AG04450 (cell line): ENCODE data around the gene LHCGR. TPM values are rescaled to one million over a fixed set of nuclear protein-coding genes. Genes with fewer than 3 reads are reported as not detected.

Source experiments
- CTCF ChIA-PET: fragments of 300-600, 350-600 bp; formaldehyde crosslinking; extraction: SDS; loops from one replicate; lab custom pipeline; 2022; ENCODE audit warnings: antibody characterized with exemption, inconsistent platforms; lab: Charles Lee
- POLR2A ChIA-PET: fragments of 350-600 bp; formaldehyde crosslinking; extraction: SDS; loops from one replicate; lab custom pipeline; 2021; ENCODE audit warnings: antibody characterized with exemption, inconsistent platforms; lab: Yijun Ruan, JAX
- DNase-seq: peaks from one replicate; pipeline ENCODE4 v3.0.0-alpha.2; 2011; ENCODE audit warnings: low read depth, low spot score
- H3K27ac ChIP-seq: one replicate; pipeline ENCODE4 v1.5.1; 2012; ENCODE audit warnings: low read depth, low read length, control low read depth
- H3K27me3 ChIP-seq: one replicate; pipeline ENCODE4 v1.6.0; 2012; ENCODE audit warnings: low read length; ENCODE audit not compliant: control insufficient read depth, insufficient read depth
- H3K4me3 ChIP-seq: 2 replicates; pipeline ENCODE4 v1.5.1; 2011; ENCODE audit warnings: mild to moderate bottlenecking, low read depth, low read length, control low read depth
- H3K9me3 ChIP-seq: 2 replicates; pipeline ENCODE4 v1.5.1; 2012; ENCODE audit warnings: low read length; ENCODE audit not compliant: control insufficient read depth, insufficient read depth
- CTCF ChIP-seq: IDR thresholded peaks from 2 replicates; pipeline ENCODE4 v1.5.1; 2011; ENCODE audit warnings: low read depth, low read length, control low read depth, inconsistent platforms
- polyA plus RNA-seq: library from polyadenylated mRNA; depleted of rRNA; stranded (reverse); fragments of >200 nt; gene quantifications from 2 replicates; pipeline ENCODE4 v1.2.3, GENCODE V29; 2011

Gene LHCGR
- polyA plus RNA-seq, 1 experiment: 3.8 TPM

DNA sequence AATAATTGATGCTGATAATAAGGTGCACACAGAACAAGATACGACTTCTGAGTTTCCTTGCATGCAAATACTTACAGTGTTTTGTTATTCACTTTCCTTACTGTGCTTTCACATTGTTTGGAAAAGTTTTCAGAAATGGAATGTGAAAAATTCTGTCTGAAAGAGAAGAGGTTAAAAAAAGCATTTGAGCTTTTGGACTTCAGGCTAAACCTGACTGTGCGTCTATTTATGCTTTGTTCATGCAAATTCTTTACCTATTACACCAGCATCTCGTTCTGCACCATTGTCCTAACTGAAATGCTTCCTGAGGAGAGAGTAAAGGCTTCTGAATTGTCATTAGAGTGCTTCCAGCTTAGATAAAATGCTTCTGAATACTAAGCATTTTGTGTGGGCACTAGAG lies 61.4 kb downstream of the LHCGR start:
- Histone ChIP-seq H3K27me3 (no peaks in the 10 kb centered on the region), H3K9me3 (no peaks in the 10 kb centered on the region), H3K4me3 (no peak overlapping the region), H3K27ac (no peak overlapping the region)
- ChIA-PET CTCF (no interaction called here), POLR2A (interaction anchor here (0.5 to 1.7 kb wide), 2 partner anchors 21 to 39 kb away, joined by 3 to 5 read pairs; no protein-coding TSS in a partner anchor)
- DNase-seq: no peak
- no peak for TF ChIP-seq CTCF

- DNase-seq: no peak
- no peak overlapping the region for H3K4me3 ChIP-seq
- H3K9me3 ChIP-seq: no peaks in the 10 kb centered on the region
- POLR2A ChIA-PET: interaction anchor here (0.5 to 1.7 kb wide), 2 partner anchors 22 to 39 kb away, joined by 3 to 5 read pairs; no protein-coding TSS in a partner anchor
- no peak for TF ChIP-seq CTCF
- CTCF ChIA-PET: no interaction called here
- H3K27ac ChIP-seq: peak overlapping the region; percentile 33
- H3K27me3 ChIP-seq: no peaks in the 10 kb centered on the region
Measured at GRCh38 chr2:48693645-48694044, 61.9 kb downstream of the LHCGR start.

DNA sequence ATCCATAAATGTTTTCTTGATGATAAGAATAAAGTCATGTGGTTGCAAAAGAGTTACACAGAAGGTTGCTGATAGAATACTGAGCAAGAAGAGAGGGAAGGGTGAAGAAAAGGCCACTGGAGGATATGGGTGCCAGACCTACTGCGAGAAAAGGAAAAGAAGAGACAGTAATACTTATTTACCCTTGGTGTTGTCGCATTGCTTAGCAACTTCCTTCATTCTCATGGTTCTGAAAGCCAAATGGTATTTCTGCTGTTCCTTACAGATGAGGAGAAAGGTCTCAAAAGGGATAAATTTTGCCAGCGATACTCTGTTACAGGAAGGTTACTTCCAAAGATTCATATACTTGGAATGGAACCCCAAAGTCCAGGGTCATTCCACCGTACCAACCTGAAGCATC lies 62.5 kb downstream of the LHCGR start:
- ChIA-PET POLR2A (interaction anchor here (1.7 kb wide), 1 partner anchor 22 kb away, joined by 5 read pairs; no protein-coding TSS in a partner anchor), CTCF (no interaction called here)
- DNase-seq: no peak
- TF ChIP-seq CTCF: no peak
- H3K9me3 ChIP-seq: no peaks in the 10 kb centered on the region
- H3K27me3 ChIP-seq: no peaks in the 10 kb centered on the region
- H3K27ac ChIP-seq: peak overlapping the region; percentile 33
- no peak overlapping the region for H3K4me3 ChIP-seq

DNA sequence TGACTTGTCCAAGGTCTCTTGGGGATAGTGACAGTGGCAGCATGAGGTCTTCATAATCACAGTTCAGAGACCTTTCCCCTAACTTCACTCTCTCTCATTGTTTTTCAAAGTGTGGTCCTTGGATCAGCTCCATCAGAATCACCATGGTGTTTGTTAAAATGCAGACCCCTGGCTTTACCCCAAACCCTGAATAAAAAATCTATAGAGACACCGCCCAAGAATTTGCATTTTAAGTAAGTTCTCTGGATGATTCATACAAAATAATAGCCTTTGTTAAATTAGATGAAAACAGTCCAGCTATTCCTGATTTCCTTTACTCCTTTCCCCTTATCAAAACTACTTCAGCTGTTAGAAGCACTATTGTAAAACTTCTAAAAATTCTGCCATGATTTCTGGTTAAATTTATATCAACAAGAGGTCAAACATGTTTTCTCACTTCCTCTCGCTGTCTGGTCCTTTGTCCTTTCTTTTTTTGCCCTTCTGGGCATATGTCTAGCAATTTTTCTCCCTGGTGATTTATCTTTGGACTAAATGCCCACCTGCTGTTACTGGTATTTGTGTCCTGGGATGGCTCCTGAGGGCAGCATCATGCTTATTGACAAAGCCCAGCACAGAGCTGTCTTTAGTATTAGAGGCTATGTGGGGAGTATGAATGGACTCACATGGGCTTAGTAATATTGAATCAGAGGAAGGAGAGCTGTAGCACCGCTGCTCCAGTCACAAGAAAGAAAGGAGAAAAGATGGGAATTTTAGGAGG lies 63.4 kb downstream of the LHCGR start:
- CTCF ChIA-PET: no interaction called here
- DNase-seq: no peak
- TF ChIP-seq CTCF: no peak
- POLR2A ChIA-PET: interaction anchor here (0.6 kb wide), 1 partner anchor 23 kb away, joined by 3 read pairs; no protein-coding TSS in a partner anchor
- Histone ChIP-seq H3K4me3 (no peak overlapping the region), H3K9me3 (no peaks in the 10 kb centered on the region), H3K27me3 (no peaks in the 10 kb centered on the region), H3K27ac (no peak overlapping the region)

- Histone ChIP-seq H3K27ac (no peak overlapping the region), H3K27me3 (no peaks in the 10 kb centered on the region), H3K4me3 (no peak overlapping the region), H3K9me3 (no peaks in the 10 kb centered on the region)
- no peak for DNase-seq
- no peak for TF ChIP-seq CTCF
- ChIA-PET CTCF (no interaction called here), POLR2A (no interaction called here)
Measured at GRCh38 chr2:48685126-48685525, 70.4 kb downstream of the LHCGR start.
